ENCODE results near the gene GPX3.

DNA sequence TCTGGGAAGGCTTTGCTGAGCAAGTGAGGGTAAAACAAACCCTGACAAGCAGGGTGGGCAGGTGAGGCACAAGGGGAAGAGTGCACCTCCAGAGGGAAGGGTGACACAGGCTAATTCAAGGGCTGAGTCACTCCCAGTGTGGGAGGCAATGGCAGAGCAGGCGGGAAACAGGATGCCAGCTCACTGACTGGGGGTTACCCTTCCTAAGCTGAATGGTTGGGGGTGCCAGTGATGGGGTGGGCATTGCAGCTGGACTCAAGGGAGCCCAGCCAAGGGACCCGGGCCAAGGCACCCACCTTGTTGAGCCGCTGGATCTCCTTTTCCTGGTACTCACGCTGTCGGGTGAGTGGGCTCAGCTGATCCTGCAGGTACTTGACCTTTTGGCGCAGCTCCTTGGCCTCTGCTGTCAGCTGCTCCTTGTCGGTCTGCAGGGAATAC lies 18.4 kb downstream of the GPX3 start:
- TF ChIP-seq, protein P1, sequence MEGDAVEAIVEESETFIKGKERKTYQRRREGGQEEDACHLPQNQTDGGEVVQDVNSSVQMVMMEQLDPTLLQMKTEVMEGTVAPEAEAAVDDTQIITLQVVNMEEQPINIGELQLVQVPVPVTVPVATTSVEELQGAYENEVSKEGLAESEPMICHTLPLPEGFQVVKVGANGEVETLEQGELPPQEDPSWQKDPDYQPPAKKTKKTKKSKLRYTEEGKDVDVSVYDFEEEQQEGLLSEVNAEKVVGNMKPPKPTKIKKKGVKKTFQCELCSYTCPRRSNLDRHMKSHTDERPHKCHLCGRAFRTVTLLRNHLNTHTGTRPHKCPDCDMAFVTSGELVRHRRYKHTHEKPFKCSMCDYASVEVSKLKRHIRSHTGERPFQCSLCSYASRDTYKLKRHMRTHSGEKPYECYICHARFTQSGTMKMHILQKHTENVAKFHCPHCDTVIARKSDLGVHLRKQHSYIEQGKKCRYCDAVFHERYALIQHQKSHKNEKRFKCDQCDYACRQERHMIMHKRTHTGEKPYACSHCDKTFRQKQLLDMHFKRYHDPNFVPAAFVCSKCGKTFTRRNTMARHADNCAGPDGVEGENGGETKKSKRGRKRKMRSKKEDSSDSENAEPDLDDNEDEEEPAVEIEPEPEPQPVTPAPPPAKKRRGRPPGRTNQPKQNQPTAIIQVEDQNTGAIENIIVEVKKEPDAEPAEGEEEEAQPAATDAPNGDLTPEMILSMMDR (IDR thresholded peaks at IDR 0.05; ENCODE audit: poor library complexity), result no peak
- no peak for TF ChIP-seq EZH2 (IDR thresholded peaks at IDR 0.05; ENCODE audit: borderline replicate concordance)
- TF ChIP-seq EZH2phosphoT487 (IDR thresholded peaks at IDR 0.05; ENCODE audit: low read depth, severe bottlenecking, unreplicated experiment), result no peak

All from hepatocyte (in vitro differentiated cells).